C4-2B (cell line): ENCODE data around the gene MYPOP.

Experiments
- CTCF ChIP-seq: fragments of 450-650 bp; conservative IDR thresholded peaks from 2 replicates; pipeline ENCODE4 v1.5.1; 2017; ENCODE audit warnings: mild to moderate bottlenecking
- ZFX ChIP-seq: fragments of 450-650 bp; IDR thresholded peaks from 2 replicates; pipeline ENCODE4 v1.6.1; 2017

- TF ChIP-seq CTCF (no peak), ZFX (no peak)
Observed at GRCh38 chr19:45860359-45861259, 41.8 kb downstream of the MYPOP start.
